GM19372 (cell line): ENCODE data around the gene BCAS1.
A peak's percentile ranks its signal among the peaks of the same experiment; 100 is the strongest.

Experiments used
- ATAC-seq: cut with Tn5 transposase; IDR thresholded peaks from one replicate; pipeline ENCODE4 v1.9.1; 2021; ENCODE audit warnings: mild to moderate bottlenecking, low read depth, moderate library complexity; ENCODE audit not compliant: unreplicated experiment

Gene BCAS1

GRCh38 chr20:53947501-53948195 is 122.7 kb downstream of the BCAS1 start:
- ATAC-seq = no peak

GRCh38 chr20:53946106-53946505 is 124.3 kb downstream of the BCAS1 start:
- no peak for ATAC-seq

GRCh38 chr20:53945478-53945877 is 124.9 kb downstream of the BCAS1 start:
- no peak for ATAC-seq

GRCh38 chr20:53944796-53945195 is 125.6 kb downstream of the BCAS1 start:
- no peak for ATAC-seq

GRCh38 chr20:53943522-53944291 is 126.7 kb downstream of the BCAS1 start:
- no peak for ATAC-seq

GRCh38 chr20:53942973-53943372 is 127.4 kb downstream of the BCAS1 start:
- no peak for ATAC-seq

GRCh38 chr20:53942472-53942816 is 128.0 kb downstream of the BCAS1 start:
- ATAC-seq = no peak

GRCh38 chr20:53941680-53942471 is 128.5 kb downstream of the BCAS1 start:
- no peak for ATAC-seq

- ATAC-seq = no peak
These were observed 129.4 kb downstream of the BCAS1 start for GRCh38 chr20:53940907-53941545.

- no peak for ATAC-seq
These were observed 130.1 kb downstream of the BCAS1 start for GRCh38 chr20:53940360-53940702.

- peak; percentile 60 for ATAC-seq
These were observed 130.6 kb downstream of the BCAS1 start for GRCh38 chr20:53939572-53940359.

GRCh38 chr20:53939190-53939571 is 131.2 kb downstream of the BCAS1 start:
- ATAC-seq = no peak

- no peak for ATAC-seq
These were observed 131.7 kb downstream of the BCAS1 start for GRCh38 chr20:53938739-53939138.

GRCh38 chr20:53937929-53938367 is 132.4 kb downstream of the BCAS1 start:
- ATAC-seq = no peak

GRCh38 chr20:53937339-53937741 is 133.1 kb downstream of the BCAS1 start:
- ATAC-seq = no peak

GRCh38 chr20:53935344-53936084 is 134.9 kb downstream of the BCAS1 start:
- no peak for ATAC-seq

GRCh38 chr20:53934421-53935343 is 135.7 kb downstream of the BCAS1 start:
- ATAC-seq = peak; percentile 40

- no peak for ATAC-seq
These were observed 137.1 kb downstream of the BCAS1 start for GRCh38 chr20:53933232-53933846.
